IPS-18c (cell line): ENCODE data around the gene EIPR1.

Experiments
- H3K4me3 ChIP-seq: 2 replicates; pipeline ENCODE4 v1.7.0; 2013; ENCODE audit warnings: low read depth, mild to moderate bottlenecking, low read length, moderate library complexity; ENCODE audit not compliant: insufficient read depth
- H3K9me3 ChIP-seq: one replicate; pipeline ENCODE4 v1.6.1; 2013; ENCODE audit warnings: mild to moderate bottlenecking, low read length, moderate library complexity; ENCODE audit not compliant: control insufficient read depth, insufficient read depth

EIPR1 gene

DNA sequence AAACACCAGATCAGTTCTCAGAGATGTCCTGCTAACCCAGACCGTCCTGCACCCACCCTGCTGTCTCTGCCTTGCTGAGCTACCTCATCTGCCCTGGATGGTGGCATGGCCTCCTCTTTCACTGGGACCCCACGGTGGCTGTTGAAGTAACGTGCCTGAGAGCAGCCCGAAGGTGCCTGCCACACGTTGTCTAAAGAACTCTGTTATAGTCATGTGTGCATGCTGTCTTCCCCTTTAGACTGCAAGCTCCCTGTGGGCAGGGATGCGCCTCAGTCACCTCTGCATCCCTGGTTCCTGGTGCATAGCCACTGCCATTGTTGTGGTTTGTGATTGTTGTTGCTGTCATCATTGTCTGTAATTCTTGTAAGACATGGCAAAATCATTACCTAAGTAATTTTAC is 235.9 kb downstream of the EIPR1 start:
- H3K4me3 ChIP-seq: no peak overlapping the region
- no peaks in the 10 kb centered on the region for H3K9me3 ChIP-seq

DNA sequence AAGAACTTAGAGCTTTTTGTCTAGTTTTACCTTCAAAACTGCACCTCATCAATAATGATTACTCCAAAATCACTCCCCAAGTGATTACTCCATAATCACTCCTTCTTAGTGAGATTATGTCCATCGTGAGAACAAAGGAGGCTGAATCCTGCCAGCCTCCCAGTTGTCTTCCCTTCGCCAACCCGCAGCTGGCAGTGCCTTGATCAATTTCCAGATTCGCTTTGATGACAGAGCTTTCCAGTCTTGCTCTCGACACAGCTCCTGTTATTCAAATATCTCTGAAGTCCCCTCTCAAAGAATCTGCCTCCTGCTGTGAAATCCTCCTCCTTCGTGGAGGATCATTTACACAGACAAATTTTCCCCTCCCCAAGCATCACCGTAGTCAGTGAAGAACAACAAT is 237.7 kb downstream of the EIPR1 start:
- Histone ChIP-seq H3K4me3 (no peak overlapping the region), H3K9me3 (peaks cover 2% of the 10 kb centered on the region)
